AG10803 (cell line): ENCODE data around the gene LSR.

Experiments
- DNase-seq: peaks from one replicate; pipeline ENCODE4 v3.0.0; 2010; ENCODE audit warnings: low read depth
- H3K4me3 ChIP-seq: 2 replicates; pipeline ENCODE4 v1.5.1; 2011; ENCODE audit warnings: mild to moderate bottlenecking, low read length, control low read depth
- CTCF ChIP-seq: conservative IDR thresholded peaks from 2 replicates; pipeline ENCODE4 v1.5.1; 2011; ENCODE audit warnings: mild to moderate bottlenecking, low read length, control low read depth, inconsistent platforms

LSR gene

GRCh38 chr19:35310331-35310730, 61.5 kb downstream of the LSR start:
- no peak for TF ChIP-seq CTCF
- H3K4me3 ChIP-seq, result no peak overlapping the region

DNA sequence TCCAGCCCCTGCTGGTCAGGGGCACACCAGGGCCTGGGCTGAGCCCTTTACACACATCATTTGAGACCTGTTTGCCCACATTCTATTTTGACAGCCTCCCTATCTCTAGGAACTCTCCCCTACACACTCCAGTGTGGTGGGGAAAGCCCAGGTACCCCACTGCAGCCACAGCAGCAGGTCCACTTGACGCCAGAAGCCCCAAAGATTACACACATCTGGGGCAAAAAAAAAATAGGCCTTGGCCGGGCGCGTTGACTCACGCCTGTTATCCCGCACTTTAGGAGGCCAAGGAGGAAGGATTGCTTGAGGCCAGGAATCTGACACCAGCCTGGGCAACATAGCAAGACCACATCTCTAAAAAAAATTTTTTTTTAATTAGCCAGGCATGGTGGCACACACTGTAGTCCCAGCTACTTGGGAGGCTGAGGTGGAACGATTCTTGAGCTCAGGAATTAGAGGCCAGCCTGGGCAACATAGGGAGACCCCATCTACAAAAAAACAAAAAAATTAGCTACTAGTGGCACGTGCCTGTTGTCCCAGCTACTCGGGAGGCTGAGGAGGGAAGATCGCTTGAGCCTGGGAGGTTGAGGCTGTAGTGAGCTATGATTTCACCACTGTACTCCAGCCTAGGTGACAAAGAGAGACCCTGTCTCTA, 62.1 kb downstream of the LSR start:
- DNase-seq, result no peak
- no peak for TF ChIP-seq CTCF
- no peak overlapping the region for H3K4me3 ChIP-seq

More at GRCh38 chr19:35310331-35310730, 61.5 kb downstream of the LSR start:
- DNase-seq, result no peak

GRCh38 chr19:35311901-35312665, 63.3 kb downstream of the LSR start:
- no peak for TF ChIP-seq CTCF
- H3K4me3 ChIP-seq, result no peak overlapping the region
- DNase-seq, result no peak

DNA sequence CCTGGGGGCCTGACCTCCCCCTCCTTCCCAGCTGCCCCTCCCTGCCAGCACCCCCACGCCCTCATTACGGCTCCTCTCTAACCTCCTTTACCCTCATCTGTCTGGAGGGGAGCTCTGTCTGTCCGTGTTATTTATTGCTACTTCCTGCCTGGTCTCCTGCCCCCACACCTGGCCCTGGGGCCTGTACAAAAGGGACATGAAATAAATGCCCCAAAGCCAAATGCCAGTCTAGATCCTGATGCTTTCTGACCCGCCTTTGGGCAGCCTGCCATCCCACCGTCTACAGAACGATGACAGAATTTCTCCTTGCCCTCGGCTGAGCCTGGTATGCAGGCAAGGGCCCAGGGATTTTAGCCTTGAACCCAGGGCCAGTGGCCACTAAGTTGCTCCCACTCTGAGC, 64.8 kb downstream of the LSR start:
- no peak for DNase-seq
- TF ChIP-seq CTCF, result no peak
- H3K4me3 ChIP-seq, result no peak overlapping the region

GRCh38 chr19:35314031-35314430, 65.2 kb downstream of the LSR start:
- DNase-seq, result no peak
- H3K4me3 ChIP-seq, result no peak overlapping the region
- TF ChIP-seq CTCF, result no peak

DNA sequence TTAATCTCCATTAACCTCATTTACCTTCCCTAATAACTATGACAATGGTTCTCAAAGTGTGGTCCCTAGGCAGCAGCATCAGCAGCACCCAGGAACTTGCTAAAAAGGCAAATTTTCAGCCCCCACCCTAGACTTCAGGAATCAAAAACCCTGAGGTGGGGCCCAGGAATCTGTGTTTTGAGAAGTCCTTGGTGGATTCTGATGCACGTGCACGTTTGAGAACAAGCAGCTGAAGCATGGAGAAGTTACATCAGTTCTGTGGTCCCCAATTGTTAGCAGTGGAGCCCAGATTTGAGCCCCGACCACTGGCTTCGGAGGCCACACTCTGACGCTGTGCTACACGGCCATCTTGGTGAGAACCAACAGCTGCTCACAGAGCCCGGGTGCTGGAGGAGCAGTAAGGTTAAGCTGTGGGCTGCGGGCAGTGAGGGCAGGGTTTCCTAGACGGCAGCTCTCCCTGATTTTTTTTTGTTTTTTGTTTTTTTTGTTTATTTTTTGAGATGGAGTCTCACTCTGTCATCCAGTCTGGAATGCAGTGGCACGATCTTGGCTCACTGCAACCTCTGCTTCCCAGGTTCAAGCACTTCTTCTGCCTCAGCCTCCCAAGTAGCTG, 66.2 kb downstream of the LSR start:
- TF ChIP-seq CTCF, result no peak
- no peak for DNase-seq
- no peak overlapping the region for H3K4me3 ChIP-seq

- no peak overlapping the region for H3K4me3 ChIP-seq
- TF ChIP-seq CTCF, result no peak
- no peak for DNase-seq
These were observed 67.1 kb downstream of the LSR start for GRCh38 chr19:35315883-35316282.
